GM12878 (cell line): Measurements from ENCODE around the gene TRRAP. TPM values are rescaled to one million over a fixed set of nuclear protein-coding genes. Genes with fewer than 3 reads are reported as not detected.

Experiments used
- ATAC-seq: fragments of 200-7000 bp; cut with Tn5 transposase; 3 replicates; pipeline ENCODE4 v1.9.1; 2020; ENCODE audit warnings: mild to moderate bottlenecking, moderate library complexity
- BruUV-seq: library from RNA; stranded (reverse); fragments of 400-500 nt; replicated peaks from 2 replicates; lab custom pipeline; 2021; lab: Mats Ljungman, UMichigan
- CTCF ChIA-PET: fragments of 300-600 bp; sonication (Branson Sonifier 250); formaldehyde crosslinking; extraction: SDS; loops from one replicate; lab custom pipeline; 2021; ENCODE audit warnings: inconsistent platforms; lab: Yijun Ruan, JAX
- POLR2A ChIA-PET: fragments of 350-600 bp; formaldehyde crosslinking; extraction: SDS; loops from one replicate; lab custom pipeline; 2021; ENCODE audit warnings: inconsistent platforms; lab: Charles Lee
- RAD21 ChIA-PET: fragments of 300-600 bp; sonication (Branson Sonifier 250); formaldehyde crosslinking; loops from one replicate; lab custom pipeline; 2023; ENCODE audit warnings: antibody characterized with exemption; ENCODE audit not compliant: unreplicated experiment; lab: Charles Lee
- SMC1A ChIA-PET: fragments of 300-600 bp; sonication (Branson Sonifier 250); formaldehyde crosslinking; loops from one replicate; lab custom pipeline; 2023; ENCODE audit not compliant: unreplicated experiment, uncharacterized antibody; lab: Charles Lee
- DNase-seq: peaks from one replicate; pipeline ENCODE4 v3.0.0-alpha.2; 2011; ENCODE audit warnings: low read depth, low spot score
- FAIRE-seq: peaks from 3 replicates; lab custom pipeline; 2011; peaks lifted over from hg19 to GRCh38; lab: Jason Lieb, UNC
- H2AFZ ChIP-seq: 2 replicates; pipeline ENCODE4 v1.6.0; 2011; ENCODE audit warnings: low read depth, low read length, control low read depth; ENCODE audit not compliant: control insufficient read depth
- H3K27ac ChIP-seq: 2 replicates; pipeline ENCODE4 v1.5.1; 2011; ENCODE audit warnings: control low read depth; ENCODE audit not compliant: control insufficient read depth, insufficient read depth
- H3K27me3 ChIP-seq, 2 experiments: replicated peaks in 1 of 2; 2 replicates each; pipeline versions ENCODE4 v1.6.0 to v1.6.1; 2011; ENCODE audit warnings: low read length in 1 of 2; ENCODE audit not compliant: control insufficient read depth in 2 of 2, insufficient read depth in 2 of 2
- H3K36me3 ChIP-seq, 2 experiments: 2 replicates each; pipeline ENCODE4 v1.5.1; 2011; ENCODE audit warnings: low read length in 1 of 2; ENCODE audit not compliant: control insufficient read depth in 2 of 2, insufficient read depth in 2 of 2
- H3K4me1 ChIP-seq: 2 replicates; pipeline ENCODE4 v1.6.1; 2011; ENCODE audit warnings: mild to moderate bottlenecking, low read length, moderate library complexity, mixed read lengths; ENCODE audit not compliant: control insufficient read depth, insufficient read depth
- H3K4me2 ChIP-seq: 2 replicates; pipeline ENCODE4 v1.6.0; 2011; ENCODE audit warnings: control low read depth; ENCODE audit not compliant: control insufficient read depth, insufficient read depth
- H3K4me3 ChIP-seq: fragments of 200-600 bp; sonication (generic); 2 replicates; pipeline ENCODE4 v1.5.1; 2016
- H3K79me2 ChIP-seq: 2 replicates; pipeline ENCODE4 v1.6.0; 2011; ENCODE audit warnings: low read length; ENCODE audit not compliant: control insufficient read depth, insufficient read depth
- H3K9ac ChIP-seq: 2 replicates; pipeline ENCODE4 v1.8.0; 2011; ENCODE audit warnings: low read length, control low read depth, mixed read lengths; ENCODE audit not compliant: control insufficient read depth, insufficient read depth
- H3K9me3 ChIP-seq: replicated peaks from 3 replicates; pipeline ENCODE4 v1.5.1; 2011; ENCODE audit warnings: mild to moderate bottlenecking, low read length; ENCODE audit not compliant: control insufficient read depth, insufficient read depth
- H4K20me1 ChIP-seq: 2 replicates; pipeline ENCODE4 v1.6.0; 2011; ENCODE audit not compliant: control insufficient read depth, insufficient read depth
- BRCA1 ChIP-seq: IDR thresholded peaks from 2 replicates; pipeline ENCODE4 v1.6.1; 2011; ENCODE audit warnings: low read depth, low read length, improper control_type of control experiment
- CBFB ChIP-seq: IDR thresholded peaks from 2 replicates; pipeline ENCODE4 v1.6.1; 2016; ENCODE audit warnings: antibody characterized with exemption, low read depth
- MYB ChIP-seq: fragments of 150-350 bp; IDR thresholded peaks from 2 replicates; pipeline ENCODE4 v1.6.1; 2014; ENCODE audit warnings: mild to moderate bottlenecking, low read depth, low read length, borderline replicate concordance
- MYC ChIP-seq: IDR thresholded peaks from 2 replicates; pipeline ENCODE4 v1.6.1; 2011; ENCODE audit warnings: mild to moderate bottlenecking, low read length, moderate library complexity, inconsistent platforms; ENCODE audit not compliant: insufficient read depth, insufficient replicate concordance, insufficient read length, severe bottlenecking
- RBBP5 ChIP-seq: fragments of 200-600 bp; sonication (generic); conservative IDR thresholded peaks from 2 replicates; pipeline ENCODE4 v1.6.1; 2016
- SMAD5 ChIP-seq: IDR thresholded peaks from 2 replicates; pipeline ENCODE4 v1.6.1; 2016; ENCODE audit warnings: antibody characterized with exemption, low read depth
- SP1 ChIP-seq: IDR thresholded peaks from one replicate; pipeline ENCODE4 v1.6.1; 2011; ENCODE audit warnings: low read depth, low read length
- SUZ12 ChIP-seq: fragments of 200-600 bp; sonication (generic); IDR thresholded peaks from one replicate; pipeline ENCODE4 v1.6.1; 2018; ENCODE audit warnings: antibody characterized with exemption, mild to moderate bottlenecking; ENCODE audit not compliant: unreplicated experiment
- TBL1XR1 ChIP-seq: IDR thresholded peaks from 2 replicates; pipeline ENCODE4 v1.6.1; 2012; ENCODE audit warnings: low read depth, low read length, improper control_type of control experiment
- YY1 ChIP-seq: IDR thresholded peaks from 2 replicates; pipeline ENCODE4 v1.6.1; 2011; ENCODE audit warnings: low read depth, mild to moderate bottlenecking, low read length
- ZNF622 ChIP-seq: fragments of 450-650 bp; IDR thresholded peaks from 2 replicates; pipeline ENCODE4 v1.6.1; 2017; ENCODE audit warnings: mild to moderate bottlenecking, inconsistent platforms
- WGBS: methylation state at CpG from one replicate; pipeline ENCODE4 v1.1.6; 2016; ENCODE audit warnings: low lambda C conversion rate; ENCODE audit not compliant: insufficient replicate concordance, insufficient coverage; ENCODE audit errors: missing lambda C conversion rate; 5-methylcytosine and 5-hydroxymethylcytosine counted together
- in situ Hi-C: fragments of 300-500 bp; cut with MboI; formaldehyde crosslinking; loops from 9 replicates; pipeline ENCODE4 v1.14.3; 2018; ENCODE audit warnings: mixed read lengths
- intact Hi-C: fragments of 100-400 bp; cut with micrococcal nuclease; formaldehyde crosslinking; loops from one replicate; pipeline ENCODE4 v1.14.2; 2022; ENCODE audit not compliant: unreplicated experiment
- polyA plus RNA-seq, 11 experiments: library from polyadenylated mRNA; depleted of rRNA in 4 of 11; unstranded in 6 of 11; stranded (reverse) in 5 of 11; fragments of >200 nt; fragmentation: Nextera tagmentation in 4 of 11; fragmentation: Illumina TruSeq in 1 of 11; extraction: Ambion mirVana in 4 of 11; extraction: Trizol in 1 of 11; gene quantifications; 1 replicate in 1 of 11; 2 replicates in 10 of 11; pipeline versions ENCODE4 v1.2.1 to v1.2.3, GENCODE V29; 2011 to 2016; ENCODE audit warnings: inconsistent platforms in 2 of 11, missing spikeins in 2 of 11, low read depth in 1 of 11
- total RNA-seq, 4 experiments: library from RNA; depleted of rRNA in 3 of 4; stranded (reverse); fragments of >200 nt in 3 of 4; fragmentation: Illumina TruSeq in 1 of 4; extraction: Trizol in 1 of 4; gene quantifications; 2 replicates each; pipeline versions ENCODE4 v1.2.1 to v1.2.3, GENCODE V29; 2013 to 2021
- TF ChIP-seq, protein P1 (sequence below): IDR thresholded peaks from 2 replicates; pipeline ENCODE4 v1.6.1; 2011; ENCODE audit warnings: low read depth, mild to moderate bottlenecking, low read length, moderate library complexity, borderline replicate concordance; ENCODE audit errors: extremely low read depth
- TF ChIP-seq, protein P2 (sequence below): fragments of 450-650 bp; conservative IDR thresholded peaks from 2 replicates; pipeline ENCODE4 v1.6.1; 2017; ENCODE audit warnings: mild to moderate bottlenecking, moderate library complexity

TRRAP gene
- total and polyA plus RNA-seq, 10 of the 15 experiments (the other 5 are each of a cell fraction or from before 2014, with no cell fraction given), result 1.1 to 39.3 (median 8.5) TPM

DNA sequence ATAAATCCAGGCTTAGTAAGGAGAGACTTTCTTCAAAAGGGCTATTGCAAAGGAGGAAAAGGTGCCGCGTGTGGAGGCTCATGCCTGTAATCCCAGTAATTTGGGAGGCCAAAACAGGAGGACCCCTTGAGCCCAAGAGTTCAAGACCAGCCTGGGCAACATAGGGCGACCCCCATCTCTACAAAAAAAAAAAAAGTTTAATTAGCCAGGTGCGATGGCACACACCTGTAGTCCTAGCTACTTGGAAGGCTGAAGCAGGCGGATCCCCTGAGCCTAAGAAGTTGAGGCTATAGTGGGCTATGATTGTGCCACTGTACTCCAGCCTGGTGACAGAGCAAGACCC is 40.7 kb upstream of the TRRAP start:
- in situ Hi-C loops, result no loop called here
- POLR2A ChIA-PET, result interaction anchor here (0.6 to 0.7 kb wide), 2 partner anchors 76 to 538 kb away, joined by 3 to 6 read pairs; no protein-coding TSS in a partner anchor
- no peak for DNase-seq
- H3K9me3 ChIP-seq, result no peaks in the 10 kb centered on the region
- H3K4me1 ChIP-seq, result no peaks in the 10 kb centered on the region; the same call in 1 of the 2 replicates
- H4K20me1 ChIP-seq, result no peaks in the 10 kb centered on the region
- no peak for FAIRE-seq
- CTCF ChIA-PET, result interaction anchor here (0.6 to 9.2 kb wide), 6 partner anchors 25 to 496 kb away, joined by 3 to 128 read pairs (median 3); no protein-coding TSS in a partner anchor
- H3K4me3 ChIP-seq, result no peak overlapping the region
- SMC1A ChIA-PET, result interaction anchor here (0.6 to 1.2 kb wide), 3 partner anchors 92 to 415 kb away, joined by 3 to 6 read pairs (median 3); no protein-coding TSS in a partner anchor
- intact Hi-C loops, result loop anchor here (1.0 kb wide), 1 partner anchor 404 kb away; no protein-coding TSS in a partner anchor
- no TSS peak for BruUV-seq
- no peaks in the 10 kb centered on the region for H3K36me3 ChIP-seq
- RAD21 ChIA-PET, result interaction anchor here (0.9 kb wide), 1 partner anchor 416 kb away, joined by 3 read pairs; no protein-coding TSS in a partner anchor
- no peaks in the 10 kb centered on the region for H3K27me3 ChIP-seq
- H3K4me2 ChIP-seq, result no peak overlapping the region
- no peak for ATAC-seq
- H2AFZ ChIP-seq, result no peak overlapping the region
- H3K79me2 ChIP-seq, result no peaks in the 10 kb centered on the region
- no peak overlapping the region for H3K9ac ChIP-seq
- no peak overlapping the region for H3K27ac ChIP-seq
- TF ChIP-seq TBL1XR1, result no peak
- no peak for TF ChIP-seq RBBP5
- 58% methylated on average over 5 of the region's 5 CpGs for WGBS

DNA sequence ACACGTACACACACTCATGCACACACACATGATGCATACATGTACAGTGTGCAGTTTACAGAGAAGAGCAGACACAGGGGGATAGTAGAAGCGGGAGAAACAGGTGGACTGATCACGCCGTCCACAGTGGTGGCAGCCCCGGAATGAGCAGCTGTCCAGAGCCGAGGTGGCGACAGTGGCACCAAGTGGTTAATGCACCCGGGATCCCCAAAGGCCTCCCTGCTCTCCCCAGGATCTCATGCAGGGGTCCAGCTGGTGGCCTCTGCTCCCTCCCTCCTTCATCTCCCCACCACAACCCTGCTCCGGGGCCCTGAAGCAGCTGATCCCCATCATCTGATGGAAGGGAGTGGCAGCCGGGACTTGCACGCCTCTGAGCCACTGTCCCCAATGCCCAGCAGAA is 38.2 kb upstream of the TRRAP start:
- ChIA-PET CTCF (interaction anchor here (0.9 to 9.2 kb wide), 9 partner anchors 38 to 420 kb away, joined by 3 to 128 read pairs (median 7); no protein-coding TSS in a partner anchor), SMC1A (interaction anchor here (0.6 to 1.9 kb wide), 3 partner anchors 9 to 413 kb away, joined by 3 to 6 read pairs (median 5); no protein-coding TSS in a partner anchor), RAD21 (interaction anchor here (1.4 to 3.0 kb wide), 3 partner anchors 94 to 418 kb away, joined by 9 to 11 read pairs (median 10); no protein-coding TSS in a partner anchor), POLR2A (interaction anchor here (0.5 kb wide), 1 partner anchor 40 kb away, joined by 7 read pairs; no protein-coding TSS in a partner anchor)
- no peaks in the 10 kb centered on the region for H3K79me2 ChIP-seq
- intact Hi-C loops (loop anchor here (2.0 to 5.0 kb wide), 3 partner anchors 85 to 543 kb away; no protein-coding TSS in a partner anchor), in situ Hi-C loops (loop anchor here (5.0 kb wide), 3 partner anchors 88 to 543 kb away; no protein-coding TSS in a partner anchor)
- WGBS, result 35% methylated on average over 11 of the region's 11 CpGs
- H3K9ac ChIP-seq, result no peak overlapping the region
- no peak overlapping the region for H2AFZ ChIP-seq
- no peak overlapping the region for H3K4me3 ChIP-seq
- FAIRE-seq, result no peak
- no peak overlapping the region for H3K27ac ChIP-seq
- H3K27me3 ChIP-seq, result peaks cover 0 to 2% of the 10 kb centered on the region in 2 experiments; a peak in 1 of 4 replicates
- H3K4me1 ChIP-seq, result no peaks in the 10 kb centered on the region; the same call in 1 of the 2 replicates
- H3K4me2 ChIP-seq, result no peak overlapping the region
- H4K20me1 ChIP-seq, result no peaks in the 10 kb centered on the region
- BruUV-seq, result no TSS peak
- no peak for DNase-seq
- no peaks in the 10 kb centered on the region for H3K9me3 ChIP-seq
- ATAC-seq, result no peak
- H3K36me3 ChIP-seq, result no peaks in the 10 kb centered on the region
- no peak for TF ChIP-seq MYB
- no peak for TF ChIP-seq SP1
- TF ChIP-seq SMAD5, result no peak
- TF ChIP-seq, protein P1, sequence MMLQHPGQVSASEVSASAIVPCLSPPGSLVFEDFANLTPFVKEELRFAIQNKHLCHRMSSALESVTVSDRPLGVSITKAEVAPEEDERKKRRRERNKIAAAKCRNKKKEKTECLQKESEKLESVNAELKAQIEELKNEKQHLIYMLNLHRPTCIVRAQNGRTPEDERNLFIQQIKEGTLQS, result no peak
- TF ChIP-seq BRCA1, result no peak
- TF ChIP-seq MYC, result no peak
- no peak for TF ChIP-seq ZNF622
- TF ChIP-seq, protein P2, sequence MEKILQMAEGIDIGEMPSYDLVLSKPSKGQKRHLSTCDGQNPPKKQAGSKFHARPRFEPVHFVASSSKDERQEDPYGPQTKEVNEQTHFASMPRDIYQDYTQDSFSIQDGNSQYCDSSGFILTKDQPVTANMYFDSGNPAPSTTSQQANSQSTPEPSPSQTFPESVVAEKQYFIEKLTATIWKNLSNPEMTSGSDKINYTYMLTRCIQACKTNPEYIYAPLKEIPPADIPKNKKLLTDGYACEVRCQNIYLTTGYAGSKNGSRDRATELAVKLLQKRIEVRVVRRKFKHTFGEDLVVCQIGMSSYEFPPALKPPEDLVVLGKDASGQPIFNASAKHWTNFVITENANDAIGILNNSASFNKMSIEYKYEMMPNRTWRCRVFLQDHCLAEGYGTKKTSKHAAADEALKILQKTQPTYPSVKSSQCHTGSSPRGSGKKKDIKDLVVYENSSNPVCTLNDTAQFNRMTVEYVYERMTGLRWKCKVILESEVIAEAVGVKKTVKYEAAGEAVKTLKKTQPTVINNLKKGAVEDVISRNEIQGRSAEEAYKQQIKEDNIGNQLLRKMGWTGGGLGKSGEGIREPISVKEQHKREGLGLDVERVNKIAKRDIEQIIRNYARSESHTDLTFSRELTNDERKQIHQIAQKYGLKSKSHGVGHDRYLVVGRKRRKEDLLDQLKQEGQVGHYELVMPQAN, result no peak
- TF ChIP-seq YY1, result no peak
- no peak for TF ChIP-seq SUZ12
- no peak for TF ChIP-seq CBFB
